Stomach (tissue), 8 donors: ENCODE measurements around the gene PABPC3. TPM values are rescaled to one million over a fixed set of nuclear protein-coding genes. Genes with fewer than 3 reads are reported as not detected.

Experiments
- polyA plus RNA-seq, 3 donors: library from polyadenylated mRNA; stranded (reverse); fragments of 200-250 nt; gene quantifications; one replicate each; pipeline ENCODE4 v1.2.3, GENCODE V29; 2013
- small RNA-seq, 4 donors: library from RNA; depleted of rRNA; stranded (forward); fragments of <200 nt; gene quantifications; one replicate each; pipeline ENCODE3, GENCODE V24; 2016
- total RNA-seq, 5 donors: library from RNA; depleted of rRNA; stranded (reverse); fragments of >200 nt; gene quantifications; one replicate each; pipeline versions ENCODE4 v1.1.0 to v1.2.3, GENCODE V29; 2014 to 2016
- donor health status: healthy with polysubstance abuse.
- donor health status: Bipolar disorder and iron deficiency.
- donor health status: healthy.

The PABPC3 gene
- total and polyA plus RNA-seq, 8 donors = 0.08 to 0.29 TPM; not detected in 6

Small RNA genes lying within 50 kb of the gene (small RNA-seq; reads per million reads assigned to genes)
- gene AL359757.2 = 0 reads per million in 4 donors

Other genes starting within 250 kb of the PABPC3 start
- 1 to 10 TPM in 1 of 5 donors, under 1 TPM in 1, not detected in 3; 0.14 to 1.1 TPM for gene AMER2, start 76.2 kb downstream of the PABPC3 start, total RNA-seq
- gene AMER2, start 76.2 kb downstream of the PABPC3 start, polyA plus RNA-seq = under 1 TPM in 1 of 3 donors, not detected in 2; 0.03 TPM
- gene MTMR6, start 191.4 kb downstream of the PABPC3 start, total RNA-seq = 10 to 100 TPM in 3 of 5 donors, 1 to 10 TPM in 2; 2.3 to 25.0 (median 19.9) TPM
- gene MTMR6, start 191.4 kb downstream of the PABPC3 start, polyA plus RNA-seq = 10 to 100 TPM in 1 of 3 donors, 1 to 10 TPM in 2; 5.0 to 12.5 (median 7.8) TPM
- gene NUP58, start 205.5 kb downstream of the PABPC3 start, total RNA-seq = 10 to 100 TPM in 4 of 5 donors, 1 to 10 TPM in 1; 6.4 to 96.3 (median 54.6) TPM
- 10 to 100 TPM in 2 of 3 donors, 1 to 10 TPM in 1; 8.9 to 12.8 (median 11.9) TPM for gene NUP58, start 205.5 kb downstream of the PABPC3 start, polyA plus RNA-seq